Retinal pigment epithelial cell (primary cell): ENCODE data around the gene APEH.

Experiments
- DNase-seq: peaks from one replicate; pipeline ENCODE4 v3.0.0-alpha.2; 2010; ENCODE audit warnings: low read depth
- H3K4me3 ChIP-seq: 2 replicates; pipeline ENCODE4 v1.5.1; 2011; ENCODE audit warnings: mild to moderate bottlenecking, low read length, control low read depth, moderate library complexity
- TF ChIP-seq, protein P1 (sequence below): conservative IDR thresholded peaks from 2 replicates; pipeline ENCODE4 v1.5.1; 2011; ENCODE audit warnings: low read depth, low read length, control low read depth, inconsistent platforms

APEH gene

DNA sequence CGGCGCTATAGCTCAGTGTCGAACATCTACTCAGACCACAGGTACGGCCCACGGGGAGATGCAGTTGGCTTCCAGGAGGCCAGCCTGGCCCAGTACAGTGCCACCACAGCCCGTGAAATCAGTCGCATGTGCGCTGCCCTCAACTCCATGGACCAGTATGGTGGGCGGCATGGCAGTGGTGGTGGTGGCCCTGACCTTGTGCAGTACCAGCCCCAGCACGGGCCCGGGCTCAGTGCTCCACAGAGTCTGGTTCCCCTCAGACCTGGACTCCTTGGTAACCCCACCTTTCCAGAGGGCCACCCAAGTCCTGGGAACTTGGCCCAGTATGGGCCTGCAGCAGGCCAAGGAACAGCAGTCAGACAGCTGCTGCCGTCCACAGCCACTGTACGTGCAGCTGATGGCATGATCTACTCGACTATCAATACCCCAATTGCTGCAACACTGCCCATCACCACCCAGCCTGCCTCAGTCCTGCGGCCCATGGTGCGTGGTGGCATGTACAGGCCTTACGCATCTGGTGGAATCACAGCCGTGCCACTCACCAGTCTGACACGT, 18.3 kb upstream of the APEH start:
- TF ChIP-seq, protein P1, sequence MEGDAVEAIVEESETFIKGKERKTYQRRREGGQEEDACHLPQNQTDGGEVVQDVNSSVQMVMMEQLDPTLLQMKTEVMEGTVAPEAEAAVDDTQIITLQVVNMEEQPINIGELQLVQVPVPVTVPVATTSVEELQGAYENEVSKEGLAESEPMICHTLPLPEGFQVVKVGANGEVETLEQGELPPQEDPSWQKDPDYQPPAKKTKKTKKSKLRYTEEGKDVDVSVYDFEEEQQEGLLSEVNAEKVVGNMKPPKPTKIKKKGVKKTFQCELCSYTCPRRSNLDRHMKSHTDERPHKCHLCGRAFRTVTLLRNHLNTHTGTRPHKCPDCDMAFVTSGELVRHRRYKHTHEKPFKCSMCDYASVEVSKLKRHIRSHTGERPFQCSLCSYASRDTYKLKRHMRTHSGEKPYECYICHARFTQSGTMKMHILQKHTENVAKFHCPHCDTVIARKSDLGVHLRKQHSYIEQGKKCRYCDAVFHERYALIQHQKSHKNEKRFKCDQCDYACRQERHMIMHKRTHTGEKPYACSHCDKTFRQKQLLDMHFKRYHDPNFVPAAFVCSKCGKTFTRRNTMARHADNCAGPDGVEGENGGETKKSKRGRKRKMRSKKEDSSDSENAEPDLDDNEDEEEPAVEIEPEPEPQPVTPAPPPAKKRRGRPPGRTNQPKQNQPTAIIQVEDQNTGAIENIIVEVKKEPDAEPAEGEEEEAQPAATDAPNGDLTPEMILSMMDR, result no peak
- DNase-seq, result no peak
- no peak overlapping the region for H3K4me3 ChIP-seq

DNA sequence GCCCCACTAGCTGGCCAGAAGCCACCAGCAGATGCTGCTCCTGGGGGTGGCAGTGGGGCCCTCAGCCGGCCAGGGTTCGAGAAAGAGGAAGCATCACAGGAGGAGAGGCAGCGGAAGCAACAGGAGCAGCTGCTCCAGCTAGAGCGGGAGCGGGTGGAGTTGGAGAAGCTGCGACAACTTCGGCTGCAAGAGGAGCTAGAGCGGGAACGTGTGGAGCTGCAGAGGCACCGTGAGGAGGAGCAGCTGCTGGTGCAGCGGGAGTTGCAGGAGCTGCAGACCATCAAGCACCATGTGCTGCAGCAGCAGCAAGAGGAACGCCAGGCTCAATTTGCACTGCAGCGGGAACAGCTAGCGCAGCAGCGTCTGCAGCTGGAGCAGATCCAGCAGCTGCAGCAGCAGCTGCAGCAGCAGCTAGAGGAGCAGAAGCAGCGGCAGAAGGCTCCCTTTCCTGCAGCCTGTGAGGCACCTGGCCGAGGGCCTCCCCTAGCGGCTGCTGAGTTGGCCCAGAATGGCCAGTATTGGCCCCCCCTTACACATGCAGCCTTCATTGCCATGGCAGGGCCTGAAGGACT, 17.5 kb upstream of the APEH start:
- TF ChIP-seq, protein P1, result no peak
- H3K4me3 ChIP-seq, result no peak overlapping the region
- no peak for DNase-seq

DNA sequence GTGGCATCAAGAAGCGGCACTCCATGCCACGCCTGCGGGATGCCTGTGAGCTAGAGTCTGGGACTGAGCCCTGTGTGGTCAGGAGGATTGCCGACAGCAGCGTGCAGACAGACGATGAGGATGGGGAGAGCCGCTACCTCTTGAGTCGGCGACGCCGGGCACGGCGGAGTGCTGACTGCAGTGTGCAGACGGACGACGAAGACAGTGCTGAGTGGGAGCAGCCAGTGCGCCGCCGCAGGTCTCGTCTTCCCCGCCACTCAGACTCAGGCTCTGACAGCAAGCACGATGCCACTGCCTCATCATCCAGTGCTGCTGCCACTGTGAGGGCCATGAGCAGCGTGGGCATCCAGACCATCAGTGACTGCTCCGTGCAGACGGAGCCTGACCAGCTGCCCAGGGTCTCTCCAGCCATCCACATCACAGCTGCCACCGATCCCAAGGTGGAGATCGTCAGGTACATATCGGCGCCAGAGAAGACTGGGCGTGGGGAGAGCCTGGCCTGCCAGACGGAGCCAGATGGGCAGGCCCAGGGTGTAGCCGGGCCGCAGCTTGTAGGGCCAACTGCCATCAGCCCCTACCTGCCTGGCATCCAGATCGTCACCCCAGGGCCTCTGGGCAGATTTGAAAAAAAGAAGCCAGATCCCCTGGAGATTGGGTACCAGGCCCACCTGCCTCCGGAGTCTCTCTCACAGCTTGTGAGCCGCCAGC, 16.8 kb upstream of the APEH start:
- no peak for DNase-seq
- no peak overlapping the region for H3K4me3 ChIP-seq
- TF ChIP-seq, protein P1, result no peak

DNA sequence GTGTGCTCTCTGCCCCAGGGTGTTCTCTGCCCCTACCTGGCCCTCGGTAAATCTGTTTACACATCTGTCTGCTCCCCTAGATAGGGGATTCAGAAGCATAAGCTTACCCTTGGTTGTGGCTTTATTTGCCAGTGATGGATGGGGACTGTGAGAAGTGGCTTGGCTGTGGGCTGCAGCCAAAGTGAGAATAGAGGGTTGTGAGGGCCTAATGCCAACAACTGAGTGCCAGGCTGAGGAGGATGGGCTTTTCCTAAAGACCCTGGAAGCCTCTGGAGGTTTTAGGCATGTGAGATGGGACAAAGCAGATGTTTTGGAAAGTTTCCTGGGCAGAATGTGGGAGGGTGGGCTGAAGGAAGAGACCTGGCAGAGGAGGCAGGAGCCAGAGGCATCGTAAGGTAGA, 15.4 kb upstream of the APEH start:
- TF ChIP-seq, protein P1, result no peak
- H3K4me3 ChIP-seq, result no peak overlapping the region
- no peak for DNase-seq

DNA sequence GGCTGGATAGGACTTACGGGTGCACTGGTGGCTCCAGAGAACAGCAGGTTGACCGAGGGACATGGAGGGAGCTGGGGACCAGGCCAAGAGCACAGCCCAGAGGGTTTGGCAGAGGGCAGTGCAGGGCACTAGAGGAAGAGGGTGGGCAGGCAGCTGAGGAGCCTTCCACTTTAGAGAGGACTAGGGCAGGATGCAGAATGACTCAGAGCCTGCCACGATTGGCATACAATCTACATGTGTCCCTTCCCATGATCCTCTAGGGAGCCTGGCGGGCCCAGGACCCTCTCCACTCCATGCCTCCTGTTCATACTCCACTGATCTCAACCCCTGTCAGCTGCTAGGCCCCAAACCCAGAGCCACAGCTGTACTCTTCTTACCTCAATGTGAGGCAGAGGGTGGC, 14.4 kb upstream of the APEH start:
- TF ChIP-seq, protein P1, result no peak
- no peak overlapping the region for H3K4me3 ChIP-seq
- no peak for DNase-seq

DNA sequence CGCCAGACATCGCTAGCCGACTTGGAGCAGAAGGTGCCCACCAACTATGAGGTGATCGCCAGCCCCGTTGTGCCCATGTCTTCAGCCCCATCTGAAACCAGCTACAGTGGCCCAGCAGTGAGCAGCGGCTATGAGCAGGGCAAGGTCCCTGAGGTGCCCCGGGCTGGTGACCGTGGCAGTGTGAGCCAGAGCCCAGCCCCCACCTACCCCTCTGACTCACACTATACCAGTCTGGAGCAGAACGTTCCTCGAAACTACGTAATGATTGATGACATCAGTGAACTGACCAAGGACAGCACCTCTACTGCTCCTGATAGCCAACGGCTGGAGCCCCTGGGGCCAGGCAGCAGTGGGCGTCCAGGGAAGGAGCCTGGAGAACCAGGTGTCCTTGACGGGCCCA, 12.9 kb upstream of the APEH start:
- H3K4me3 ChIP-seq, result no peak overlapping the region
- no peak for DNase-seq
- TF ChIP-seq, protein P1, result no peak

DNA sequence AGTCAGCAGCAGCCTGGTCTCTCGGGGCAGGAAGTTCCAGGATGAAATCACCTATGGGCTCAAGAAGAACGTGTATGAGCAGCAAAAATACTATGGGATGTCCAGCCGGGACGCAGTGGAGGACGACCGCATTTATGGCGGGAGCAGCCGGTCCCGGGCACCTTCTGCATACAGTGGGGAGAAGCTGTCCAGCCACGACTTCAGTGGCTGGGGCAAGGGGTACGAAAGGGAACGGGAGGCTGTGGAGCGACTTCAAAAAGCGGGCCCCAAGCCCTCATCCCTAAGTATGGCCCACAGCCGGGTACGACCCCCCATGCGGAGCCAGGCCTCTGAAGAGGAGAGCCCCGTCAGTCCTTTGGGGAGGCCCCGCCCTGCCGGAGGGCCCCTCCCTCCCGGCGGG, 12.1 kb upstream of the APEH start:
- no peak for DNase-seq
- H3K4me3 ChIP-seq, result no peak overlapping the region
- TF ChIP-seq, protein P1, result no peak
